Subcutaneous abdominal adipose tissue (tissue), 5 donors: ENCODE data around the gene PRADC1.
A peak's percentile ranks its signal among the peaks of the same experiment; 100 is the strongest.

Experiments used
- H3K27ac ChIP-seq: one replicate; pipeline ENCODE4 v1.7.0; 2013; ENCODE audit warnings: low read depth, mild to moderate bottlenecking, inconsistent platforms, low read length, moderate library complexity
- H3K27me3 ChIP-seq, 5 donors: one replicate each; pipeline ENCODE4 v1.7.0; 2013; ENCODE audit warnings: low read length in 5 of 5, inconsistent platforms in 1 of 5; ENCODE audit not compliant: control insufficient read depth in 5 of 5, insufficient read depth in 4 of 5
- H3K36me3 ChIP-seq, 5 donors: one replicate each; pipeline ENCODE4 v1.7.0; 2013; ENCODE audit warnings: low read length in 5 of 5; ENCODE audit not compliant: control insufficient read depth in 5 of 5, insufficient read depth in 5 of 5
- H3K4me1 ChIP-seq, 5 donors: one replicate each; pipeline ENCODE4 v1.7.0; 2013; ENCODE audit warnings: low read length in 5 of 5, mild to moderate bottlenecking in 3 of 5, moderate library complexity in 1 of 5; ENCODE audit not compliant: control insufficient read depth in 5 of 5, insufficient read depth in 5 of 5
- H3K4me3 ChIP-seq, 5 donors: one replicate each; pipeline ENCODE4 v1.7.0; 2013; ENCODE audit warnings: low read length in 5 of 5, low read depth in 1 of 5
- H3K9ac ChIP-seq, 5 donors: one replicate each; pipeline ENCODE4 v1.7.0; 2013; ENCODE audit warnings: low read length in 5 of 5, mild to moderate bottlenecking in 4 of 5, moderate library complexity in 3 of 5
- H3K9me3 ChIP-seq, 5 donors: one replicate each; pipeline ENCODE4 v1.7.0; 2013; ENCODE audit warnings: low read length in 5 of 5; ENCODE audit not compliant: control insufficient read depth in 5 of 5
- donor health status: healthy.
- donor health status: healthy.
- donor health status: healthy.
- donor health status: healthy.
- donor health status: healthy.

The PRADC1 gene

GRCh38 chr2:73225513-73226360, 7.3 kb downstream of the PRADC1 start:
- Histone ChIP-seq H3K4me3 (no peak overlapping the region), H3K27me3 (no peaks in the 10 kb centered on the region), H3K27ac (no peak overlapping the region), H3K9ac (no peak overlapping the region), H3K9me3 (no peaks in the 10 kb centered on the region), H3K4me1 (peaks cover 0 to 9% (median 4%) of the 10 kb centered on the region in 5 donors), H3K36me3 (peaks cover 0 to 95% (median 87%) of the 10 kb centered on the region in 5 donors)

- peaks cover 0 to 98% (median 89%) of the 10 kb centered on the region in 5 donors for H3K36me3 ChIP-seq
- H3K9me3 ChIP-seq, result no peaks in the 10 kb centered on the region
- H3K27me3 ChIP-seq, result no peaks in the 10 kb centered on the region
- H3K4me1 ChIP-seq, result peaks cover 0 to 9% (median 4%) of the 10 kb centered on the region in 5 donors
- H3K4me3 ChIP-seq, result no peak overlapping the region
- no peak overlapping the region for H3K27ac ChIP-seq
- no peak overlapping the region for H3K9ac ChIP-seq
These were observed 9.2 kb downstream of the PRADC1 start for GRCh38 chr2:73223821-73224220.

GRCh38 chr2:73218298-73218697, 14.7 kb downstream of the PRADC1 start:
- Histone ChIP-seq H3K36me3 (peaks cover 0 to 44% (median 37%) of the 10 kb centered on the region in 5 donors), H3K27ac (no peak overlapping the region), H3K4me1 (peaks cover 0 to 19% (median 17%) of the 10 kb centered on the region in 5 donors), H3K4me3 (no peak overlapping the region), H3K9me3 (no peaks in the 10 kb centered on the region), H3K9ac (no peak overlapping the region), H3K27me3 (no peaks in the 10 kb centered on the region)

- no peak overlapping the region for H3K9ac ChIP-seq
- H3K4me3 ChIP-seq, result no peak overlapping the region
- H3K4me1 ChIP-seq, result peaks cover 0 to 24% (median 22%) of the 10 kb centered on the region in 5 donors
- H3K27ac ChIP-seq, result no peak overlapping the region
- H3K27me3 ChIP-seq, result no peaks in the 10 kb centered on the region
- no peaks in the 10 kb centered on the region for H3K9me3 ChIP-seq
- peaks cover 0 to 39% (median 32%) of the 10 kb centered on the region in 5 donors for H3K36me3 ChIP-seq
These were observed 15.2 kb downstream of the PRADC1 start for GRCh38 chr2:73217826-73218225.

- H3K27ac ChIP-seq, result no peak overlapping the region
These were observed 15.9 kb downstream of the PRADC1 start for GRCh38 chr2:73217160-73217559.

GRCh38 chr2:73215254-73215653, 17.8 kb downstream of the PRADC1 start:
- Histone ChIP-seq H3K4me3 (peak overlapping the region in 3 of 5 donors; percentile 12 to 78 (median 15)), H3K9ac (peak overlapping the region in 1 of 5 donors; percentile 4), H3K36me3 (peaks cover 0 to 14% (median 7%) of the 10 kb centered on the region in 5 donors), H3K4me1 (peaks cover 0 to 28% (median 26%) of the 10 kb centered on the region in 5 donors), H3K27me3 (no peaks in the 10 kb centered on the region), H3K27ac (no peak overlapping the region), H3K9me3 (no peaks in the 10 kb centered on the region)

More at GRCh38 chr2:73217160-73217559, 15.9 kb downstream of the PRADC1 start:
- Histone ChIP-seq H3K36me3 (peaks cover 0 to 33% (median 25%) of the 10 kb centered on the region in 5 donors), H3K9ac (no peak overlapping the region), H3K9me3 (no peaks in the 10 kb centered on the region), H3K4me1 (peaks cover 0 to 28% (median 26%) of the 10 kb centered on the region in 5 donors), H3K27me3 (no peaks in the 10 kb centered on the region), H3K4me3 (no peak overlapping the region)

GRCh38 chr2:73214120-73215035, 18.7 kb downstream of the PRADC1 start, which contains the start of gene SMYD5:
SMYD5 (plus strand) TSS chr2:73214245; CDS start chr2:73214267, 22 bp downstream.
- Histone ChIP-seq H3K4me1 (peaks cover 0 to 28% (median 26%) of the 10 kb centered on the region in 5 donors), H3K27me3 (peaks cover 0 to 2% (median 0%) of the 10 kb centered on the region in 5 donors), H3K9me3 (no peaks in the 10 kb centered on the region), H3K36me3 (peaks cover 0 to 6% (median 4%) of the 10 kb centered on the region in 5 donors), H3K27ac (peak within 1 kb of the TSS; percentile 70), H3K4me3 (peak within 1 kb of the TSS; percentile 78 to 91 (median 83)), H3K9ac (peak within 1 kb of the TSS; percentile 84 to 88 (median 87))

GRCh38 chr2:73212448-73213176, 20.4 kb downstream of the PRADC1 start:
- H3K9me3 ChIP-seq, result no peaks in the 10 kb centered on the region
- peak overlapping the region in 1 of 5 donors; percentile 11 for H3K9ac ChIP-seq
- H3K27ac ChIP-seq, result peak overlapping the region; percentile 70
- no peaks in the 10 kb centered on the region for H3K36me3 ChIP-seq
- peaks cover 0 to 28% (median 26%) of the 10 kb centered on the region in 5 donors for H3K4me1 ChIP-seq
- H3K27me3 ChIP-seq, result peaks cover 0 to 3% (median 0%) of the 10 kb centered on the region in 5 donors
- no peak overlapping the region for H3K4me3 ChIP-seq

GRCh38 chr2:73212098-73212447, 21.0 kb downstream of the PRADC1 start:
- Histone ChIP-seq H3K27ac (no peak overlapping the region), H3K4me1 (peaks cover 0 to 28% (median 26%) of the 10 kb centered on the region in 5 donors), H3K27me3 (peaks cover 0 to 3% (median 0%) of the 10 kb centered on the region in 5 donors), H3K4me3 (no peak overlapping the region), H3K36me3 (no peaks in the 10 kb centered on the region), H3K9ac (no peak overlapping the region), H3K9me3 (no peaks in the 10 kb centered on the region)
